ENCODE data around the gene THEM5.

The THEM5 gene

DNA sequence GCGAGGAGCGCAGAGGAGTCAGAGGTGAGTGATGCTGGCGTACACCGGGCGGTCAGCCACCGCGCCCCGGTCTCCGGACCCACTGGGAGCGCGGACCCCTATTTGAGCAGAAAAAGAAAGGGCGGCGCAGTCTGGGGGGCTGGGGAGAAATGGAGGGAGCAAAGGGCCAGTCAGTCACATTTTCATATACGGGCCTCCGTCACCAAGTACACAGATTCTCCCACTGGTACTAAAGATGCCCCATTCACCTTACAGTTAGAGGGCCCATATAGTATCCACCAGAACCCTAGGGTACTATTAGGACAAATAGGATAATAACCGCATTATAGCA, 14.5 kb downstream of the THEM5 start:
- Histone ChIP-seq H3K79me1 (ENCODE audit: low read length) (no peaks in the 10 kb centered on the region), H2AK5ac (ENCODE audit: low read length) (no peak overlapping the region), H3K4me1 (ENCODE audit: control insufficient read depth, low read depth, low read length) (no peaks in the 10 kb centered on the region), H2BK5ac (ENCODE audit: low read length) (no peak overlapping the region), H3K4me2 (ENCODE audit: low read length) (peak overlapping the region; percentile 19), H3K27ac (ENCODE audit: low read depth, low read length) (no peak overlapping the region), H3K36me3 (ENCODE audit: control insufficient read depth, insufficient read depth, low read length) (no peaks in the 10 kb centered on the region), H3K56ac (ENCODE audit: low read length) (peak overlapping the region; percentile 85), H3K4me3 (ENCODE audit: low read length) (peak overlapping the region; percentile 29), H3K79me2 (ENCODE audit: control insufficient read depth, insufficient read depth, low read length) (no peaks in the 10 kb centered on the region), H4K8ac (ENCODE audit: low read depth, low read length) (no peak overlapping the region), H3K9ac (ENCODE audit: low read length) (peak overlapping the region; percentile 83), H3K4ac (ENCODE audit: low read depth, low read length) (peak overlapping the region; percentile 22), H3K27me3 (ENCODE audit: insufficient read depth, low read length, poor library complexity) (no peaks in the 10 kb centered on the region), H3K23ac (ENCODE audit: low read length) (peak overlapping the region; percentile 73), H4K5ac (ENCODE audit: low read length) (no peak overlapping the region), H3K18ac (ENCODE audit: low read length) (no peak overlapping the region), H2BK120ac (ENCODE audit: low read depth, low read length) (no peak overlapping the region), H2BK15ac (replicated peaks; ENCODE audit: low read depth) (no peak overlapping the region)
- DNase-seq = no peak
- no CpG with 5 or more reads among the region's 16 CpGs for WGBS (ENCODE audit: extremely low coverage, insufficient coverage, low lambda C conversion rate)

GRCh38 chr1:151838222-151839081, 15.1 kb downstream of the THEM5 start:
- Histone ChIP-seq H2BK5ac (ENCODE audit: low read length) (no peak overlapping the region), H3K27me3 (ENCODE audit: insufficient read depth, low read length, poor library complexity) (no peaks in the 10 kb centered on the region), H4K8ac (ENCODE audit: low read depth, low read length) (peak overlapping the region; percentile 3), H2AK5ac (ENCODE audit: low read length) (no peak overlapping the region), H4K5ac (ENCODE audit: low read length) (no peak overlapping the region), H3K4ac (ENCODE audit: low read depth, low read length) (peak overlapping the region; percentile 75), H3K27ac (ENCODE audit: low read depth, low read length) (no peak overlapping the region), H3K9ac (ENCODE audit: low read length) (peak overlapping the region; percentile 83), H3K4me3 (ENCODE audit: low read length) (peak overlapping the region; percentile 29), H2BK120ac (ENCODE audit: low read depth, low read length) (no peak overlapping the region), H3K18ac (ENCODE audit: low read length) (peak overlapping the region; percentile 75), H3K79me1 (ENCODE audit: low read length) (no peaks in the 10 kb centered on the region), H3K4me2 (ENCODE audit: low read length) (peak overlapping the region; percentile 19), H3K23ac (ENCODE audit: low read length) (peak overlapping the region; percentile 83), H3K4me1 (ENCODE audit: control insufficient read depth, low read depth, low read length) (no peaks in the 10 kb centered on the region), H3K36me3 (ENCODE audit: control insufficient read depth, insufficient read depth, low read length) (no peaks in the 10 kb centered on the region), H3K79me2 (ENCODE audit: control insufficient read depth, insufficient read depth, low read length) (no peaks in the 10 kb centered on the region), H3K56ac (ENCODE audit: low read length) (peak overlapping the region; percentile 85), H2BK15ac (replicated peaks; ENCODE audit: low read depth) (no peak overlapping the region)
- DNase-seq = peak; percentile 62
- no CpG with 5 or more reads among the region's 117 CpGs for WGBS (ENCODE audit: extremely low coverage, insufficient coverage, low lambda C conversion rate)

DNA sequence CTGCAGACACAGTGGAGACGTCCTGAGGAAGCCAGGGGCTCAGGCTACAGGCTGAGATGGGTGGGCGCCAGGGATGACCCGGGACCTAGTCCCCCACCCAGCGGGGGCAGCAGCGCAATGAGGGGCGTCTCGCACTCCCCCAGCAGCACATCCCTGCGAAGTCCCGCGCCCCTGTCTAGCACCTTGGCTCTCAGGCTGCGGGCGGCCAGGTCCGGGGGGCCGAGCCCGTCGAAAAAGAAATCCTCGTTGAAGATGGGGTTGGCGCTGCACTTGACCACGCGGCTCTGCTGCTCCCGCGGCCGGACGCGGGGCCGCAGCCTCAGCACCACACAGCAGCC, 15.7 kb downstream of the THEM5 start:
- Histone ChIP-seq H3K4ac (ENCODE audit: low read depth, low read length) (peak overlapping the region; percentile 75), H3K4me1 (ENCODE audit: control insufficient read depth, low read depth, low read length) (no peaks in the 10 kb centered on the region), H3K79me2 (ENCODE audit: control insufficient read depth, insufficient read depth, low read length) (no peaks in the 10 kb centered on the region), H3K27ac (ENCODE audit: low read depth, low read length) (no peak overlapping the region), H4K8ac (ENCODE audit: low read depth, low read length) (peak overlapping the region; percentile 3), H3K4me2 (ENCODE audit: low read length) (peak overlapping the region; percentile 19), H2BK120ac (ENCODE audit: low read depth, low read length) (no peak overlapping the region), H3K79me1 (ENCODE audit: low read length) (no peaks in the 10 kb centered on the region), H3K9ac (ENCODE audit: low read length) (peak overlapping the region; percentile 83), H2AK5ac (ENCODE audit: low read length) (no peak overlapping the region), H4K5ac (ENCODE audit: low read length) (no peak overlapping the region), H3K23ac (ENCODE audit: low read length) (peak overlapping the region; percentile 33), H3K56ac (ENCODE audit: low read length) (peak overlapping the region; percentile 85), H2BK5ac (ENCODE audit: low read length) (no peak overlapping the region), H3K36me3 (ENCODE audit: control insufficient read depth, insufficient read depth, low read length) (no peaks in the 10 kb centered on the region), H3K4me3 (ENCODE audit: low read length) (no peak overlapping the region), H2BK15ac (replicated peaks; ENCODE audit: low read depth) (no peak overlapping the region), H3K18ac (ENCODE audit: low read length) (peak overlapping the region; percentile 75), H3K27me3 (ENCODE audit: insufficient read depth, low read length, poor library complexity) (no peaks in the 10 kb centered on the region)
- DNase-seq = no peak
- WGBS (ENCODE audit: extremely low coverage, insufficient coverage, low lambda C conversion rate) = no CpG with 5 or more reads among the region's 26 CpGs

DNA sequence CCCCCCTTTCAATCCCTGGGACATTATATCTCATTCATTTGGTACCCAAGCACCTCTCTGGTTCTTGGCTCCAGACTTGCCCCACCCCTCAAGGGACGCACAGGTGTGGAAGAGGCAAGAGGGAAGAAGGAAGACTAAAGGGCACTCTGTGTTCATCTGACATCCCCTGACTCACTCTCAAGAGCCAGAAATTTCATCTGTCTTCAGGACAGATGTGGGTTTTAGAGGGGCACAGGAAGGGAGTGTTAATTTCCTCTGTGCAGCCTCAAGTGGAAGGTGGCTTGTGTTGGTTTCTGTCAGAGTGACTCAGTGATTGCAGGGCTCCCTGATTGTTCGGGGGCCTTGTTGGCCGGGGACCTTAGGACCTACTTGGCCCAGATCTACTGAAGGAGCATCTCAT, 16.3 kb downstream of the THEM5 start:
- Histone ChIP-seq H3K4ac (ENCODE audit: low read depth, low read length) (no peak overlapping the region), H2BK15ac (replicated peaks; ENCODE audit: low read depth) (no peak overlapping the region), H3K79me2 (ENCODE audit: control insufficient read depth, insufficient read depth, low read length) (no peaks in the 10 kb centered on the region), H3K27ac (ENCODE audit: low read depth, low read length) (no peak overlapping the region), H3K56ac (ENCODE audit: low read length) (no peak overlapping the region), H3K4me2 (ENCODE audit: low read length) (no peak overlapping the region), H2AK5ac (ENCODE audit: low read length) (no peak overlapping the region), H3K36me3 (ENCODE audit: control insufficient read depth, insufficient read depth, low read length) (no peaks in the 10 kb centered on the region), H3K4me3 (ENCODE audit: low read length) (no peak overlapping the region), H4K5ac (ENCODE audit: low read length) (no peak overlapping the region), H3K9ac (ENCODE audit: low read length) (no peak overlapping the region), H2BK120ac (ENCODE audit: low read depth, low read length) (no peak overlapping the region), H2BK5ac (ENCODE audit: low read length) (no peak overlapping the region), H3K4me1 (ENCODE audit: control insufficient read depth, low read depth, low read length) (no peaks in the 10 kb centered on the region), H3K79me1 (ENCODE audit: low read length) (no peaks in the 10 kb centered on the region), H3K27me3 (ENCODE audit: insufficient read depth, low read length, poor library complexity) (no peaks in the 10 kb centered on the region), H3K23ac (ENCODE audit: low read length) (no peak overlapping the region), H4K8ac (ENCODE audit: low read depth, low read length) (no peak overlapping the region), H3K18ac (ENCODE audit: low read length) (no peak overlapping the region)
- no peak for DNase-seq
- WGBS (ENCODE audit: extremely low coverage, insufficient coverage, low lambda C conversion rate) = no CpG with 5 or more reads among the region's 3 CpGs

- Histone ChIP-seq H3K36me3 (ENCODE audit: control insufficient read depth, insufficient read depth, low read length) (no peaks in the 10 kb centered on the region), H3K79me2 (ENCODE audit: control insufficient read depth, insufficient read depth, low read length) (no peaks in the 10 kb centered on the region), H3K79me1 (ENCODE audit: low read length) (no peaks in the 10 kb centered on the region), H3K56ac (ENCODE audit: low read length) (no peak overlapping the region), H2BK5ac (ENCODE audit: low read length) (no peak overlapping the region), H3K4me1 (ENCODE audit: control insufficient read depth, low read depth, low read length) (peaks cover 3% of the 10 kb centered on the region), H3K4me3 (ENCODE audit: low read length) (no peak overlapping the region), H3K23ac (ENCODE audit: low read length) (no peak overlapping the region), H3K4ac (ENCODE audit: low read depth, low read length) (no peak overlapping the region), H3K27ac (ENCODE audit: low read depth, low read length) (no peak overlapping the region), H2BK15ac (replicated peaks; ENCODE audit: low read depth) (no peak overlapping the region), H3K9ac (ENCODE audit: low read length) (no peak overlapping the region), H3K27me3 (ENCODE audit: insufficient read depth, low read length, poor library complexity) (no peaks in the 10 kb centered on the region), H3K4me2 (ENCODE audit: low read length) (no peak overlapping the region), H4K8ac (ENCODE audit: low read depth, low read length) (no peak overlapping the region), H3K18ac (ENCODE audit: low read length) (no peak overlapping the region), H4K5ac (ENCODE audit: low read length) (no peak overlapping the region), H2BK120ac (ENCODE audit: low read depth, low read length) (no peak overlapping the region), H2AK5ac (ENCODE audit: low read length) (no peak overlapping the region)
- WGBS (ENCODE audit: extremely low coverage, insufficient coverage, low lambda C conversion rate) = no CpG with 5 or more reads among the region's 7 CpGs
- DNase-seq = no peak
Measured at GRCh38 chr1:151835596-151835995, 17.9 kb downstream of the THEM5 start.

- Histone ChIP-seq H3K4me1 (ENCODE audit: control insufficient read depth, low read depth, low read length) (peaks cover 15% of the 10 kb centered on the region), H3K79me1 (ENCODE audit: low read length) (no peaks in the 10 kb centered on the region), H3K23ac (ENCODE audit: low read length) (no peak overlapping the region), H4K5ac (ENCODE audit: low read length) (no peak overlapping the region), H3K4me3 (ENCODE audit: low read length) (no peak overlapping the region), H3K4ac (ENCODE audit: low read depth, low read length) (no peak overlapping the region), H2BK15ac (replicated peaks; ENCODE audit: low read depth) (no peak overlapping the region), H3K36me3 (ENCODE audit: control insufficient read depth, insufficient read depth, low read length) (no peaks in the 10 kb centered on the region), H3K56ac (ENCODE audit: low read length) (no peak overlapping the region), H3K9ac (ENCODE audit: low read length) (no peak overlapping the region), H2BK120ac (ENCODE audit: low read depth, low read length) (no peak overlapping the region), H3K79me2 (ENCODE audit: control insufficient read depth, insufficient read depth, low read length) (no peaks in the 10 kb centered on the region), H3K27me3 (ENCODE audit: insufficient read depth, low read length, poor library complexity) (no peaks in the 10 kb centered on the region), H2BK5ac (ENCODE audit: low read length) (no peak overlapping the region), H3K27ac (ENCODE audit: low read depth, low read length) (no peak overlapping the region), H3K18ac (ENCODE audit: low read length) (no peak overlapping the region), H4K8ac (ENCODE audit: low read depth, low read length) (no peak overlapping the region), H2AK5ac (ENCODE audit: low read length) (no peak overlapping the region), H3K4me2 (ENCODE audit: low read length) (no peak overlapping the region)
- no peak for DNase-seq
- no CpG with 5 or more reads among the region's 3 CpGs for WGBS (ENCODE audit: extremely low coverage, insufficient coverage, low lambda C conversion rate)
Measured at GRCh38 chr1:151834239-151834638, 19.3 kb downstream of the THEM5 start.

All from mesendoderm (in vitro differentiated cells).